ENCODE measurements around the gene ASCC1.

ASCC1 gene

GRCh38 chr10:72061491-72061890 lies 154.6 kb downstream of the ASCC1 start:
- Mint-ChIP-seq H3K4me1 (peaks cover 35% of the 10 kb centered on the region), H3K27me3 (no peaks in the 10 kb centered on the region), H3K4me3 (no peak overlapping the region), H3K9me3 (no peaks in the 10 kb centered on the region), H3K27ac (no peak overlapping the region), H3K36me3 (peaks cover 3% of the 10 kb centered on the region)

- Mint-ChIP-seq H3K36me3 (peaks cover 3% of the 10 kb centered on the region), H3K4me1 (peaks cover 35% of the 10 kb centered on the region), H3K9me3 (no peaks in the 10 kb centered on the region), H3K27ac (peak overlapping the region; percentile 89), H3K27me3 (no peaks in the 10 kb centered on the region), H3K4me3 (no peak overlapping the region)
Observed at GRCh38 chr10:72059843-72060822, 155.9 kb downstream of the ASCC1 start.

GRCh38 chr10:72058989-72059842 lies 156.9 kb downstream of the ASCC1 start:
- peak overlapping the region; percentile 86 for H3K27ac Mint-ChIP-seq
- no peaks in the 10 kb centered on the region for H3K27me3 Mint-ChIP-seq
- H3K36me3 Mint-ChIP-seq, result peaks cover 3% of the 10 kb centered on the region
- no peak overlapping the region for H3K4me3 Mint-ChIP-seq
- peaks cover 35% of the 10 kb centered on the region for H3K4me1 Mint-ChIP-seq
- no peaks in the 10 kb centered on the region for H3K9me3 Mint-ChIP-seq

- Mint-ChIP-seq H3K9me3 (no peaks in the 10 kb centered on the region), H3K27ac (no peak overlapping the region), H3K27me3 (no peaks in the 10 kb centered on the region), H3K4me3 (no peak overlapping the region), H3K36me3 (peaks cover under 1% of the 10 kb centered on the region), H3K4me1 (peaks cover 35% of the 10 kb centered on the region)
Observed at GRCh38 chr10:72058347-72058898, 157.7 kb downstream of the ASCC1 start.

GRCh38 chr10:72056932-72057751 lies 158.9 kb downstream of the ASCC1 start:
- Mint-ChIP-seq H3K4me1 (peaks cover 35% of the 10 kb centered on the region), H3K9me3 (no peaks in the 10 kb centered on the region), H3K36me3 (no peaks in the 10 kb centered on the region), H3K27ac (peak overlapping the region; percentile 76), H3K27me3 (no peaks in the 10 kb centered on the region), H3K4me3 (no peak overlapping the region)

GRCh38 chr10:72056113-72056512 lies 160.0 kb downstream of the ASCC1 start:
- Mint-ChIP-seq H3K4me3 (no peak overlapping the region), H3K36me3 (no peaks in the 10 kb centered on the region), H3K4me1 (peaks cover 31% of the 10 kb centered on the region), H3K9me3 (no peaks in the 10 kb centered on the region), H3K27me3 (no peaks in the 10 kb centered on the region), H3K27ac (no peak overlapping the region)

GRCh38 chr10:72053690-72054089 lies 162.4 kb downstream of the ASCC1 start:
- Mint-ChIP-seq H3K27ac (no peak overlapping the region), H3K4me1 (peaks cover 10% of the 10 kb centered on the region), H3K9me3 (no peaks in the 10 kb centered on the region), H3K27me3 (no peaks in the 10 kb centered on the region), H3K4me3 (no peak overlapping the region), H3K36me3 (no peaks in the 10 kb centered on the region)

GRCh38 chr10:72050873-72051272 lies 165.2 kb downstream of the ASCC1 start:
- H3K4me1 Mint-ChIP-seq, result peaks cover 8% of the 10 kb centered on the region
- no peaks in the 10 kb centered on the region for H3K27me3 Mint-ChIP-seq
- no peaks in the 10 kb centered on the region for H3K9me3 Mint-ChIP-seq
- no peaks in the 10 kb centered on the region for H3K36me3 Mint-ChIP-seq
- no peak overlapping the region for H3K4me3 Mint-ChIP-seq
- no peak overlapping the region for H3K27ac Mint-ChIP-seq

GRCh38 chr10:72049969-72050781 lies 165.9 kb downstream of the ASCC1 start:
- Mint-ChIP-seq H3K9me3 (no peaks in the 10 kb centered on the region), H3K27ac (no peak overlapping the region), H3K27me3 (no peaks in the 10 kb centered on the region), H3K4me1 (peaks cover 8% of the 10 kb centered on the region), H3K36me3 (no peaks in the 10 kb centered on the region), H3K4me3 (no peak overlapping the region)

- Mint-ChIP-seq H3K36me3 (no peaks in the 10 kb centered on the region), H3K4me1 (peaks cover 8% of the 10 kb centered on the region), H3K4me3 (no peak overlapping the region), H3K9me3 (no peaks in the 10 kb centered on the region), H3K27ac (no peak overlapping the region), H3K27me3 (no peaks in the 10 kb centered on the region)
Observed at GRCh38 chr10:72049472-72049871, 166.6 kb downstream of the ASCC1 start.

- H3K4me3 Mint-ChIP-seq, result no peak overlapping the region
- no peaks in the 10 kb centered on the region for H3K9me3 Mint-ChIP-seq
- no peaks in the 10 kb centered on the region for H3K27me3 Mint-ChIP-seq
- peak overlapping the region; percentile 64 for H3K27ac Mint-ChIP-seq
- H3K36me3 Mint-ChIP-seq, result no peaks in the 10 kb centered on the region
- H3K4me1 Mint-ChIP-seq, result peaks cover 8% of the 10 kb centered on the region
Observed at GRCh38 chr10:72048450-72049124, 167.5 kb downstream of the ASCC1 start.
